ENCODE results near the gene RAD9A. TPM values are rescaled to one million over a fixed set of nuclear protein-coding genes. Genes with fewer than 3 reads are reported as not detected.
A peak's percentile ranks its signal among the peaks of the same experiment; 100 is the strongest.

The RAD9A gene
- total RNA-seq, 1 donor: 7.6 TPM

GRCh38 chr11:67441731-67442351 is 50.1 kb downstream of the RAD9A start:
- Histone ChIP-seq H3K36me3 (ENCODE audit: insufficient read depth, low read length) (peaks cover 13% of the 10 kb centered on the region), H3K79me2 (ENCODE audit: insufficient read depth, low read length) (peaks cover 18% of the 10 kb centered on the region), H2AFZ (ENCODE audit: low read length) (no peak overlapping the region), H3K9me3 (ENCODE audit: low read depth, low read length) (no peaks in the 10 kb centered on the region), H3K4me3 (ENCODE audit: insufficient read depth, low read length) (peak overlapping the region; percentile 92), H3K27me3 (ENCODE audit: insufficient read depth, low read length) (no peaks in the 10 kb centered on the region), H3K4me2 (ENCODE audit: insufficient read depth, low read length) (peak overlapping the region; percentile 86), H4K20me1 (ENCODE audit: insufficient read depth, low read length) (peaks cover 10% of the 10 kb centered on the region), H3K27ac (ENCODE audit: low read depth, low read length) (no peak overlapping the region), H3K4me1 (ENCODE audit: insufficient read depth, low read length) (peaks cover 7% of the 10 kb centered on the region)
- DNase-seq (ENCODE audit: insufficient read length, low spot score, missing footprints): peak; percentile 89
- no peak for TF ChIP-seq CTCF (IDR thresholded peaks at IDR 0.05; ENCODE audit: extremely low read depth, low read depth, low read length)

GRCh38 chr11:67442504-67443404 is 51.0 kb downstream of the RAD9A start:
- H3K36me3 ChIP-seq (ENCODE audit: insufficient read depth, low read length): peaks cover 13% of the 10 kb centered on the region
- H3K9me3 ChIP-seq (ENCODE audit: low read depth, low read length): no peaks in the 10 kb centered on the region
- H4K20me1 ChIP-seq (ENCODE audit: insufficient read depth, low read length): peaks cover 10% of the 10 kb centered on the region
- peaks cover 18% of the 10 kb centered on the region for H3K79me2 ChIP-seq (ENCODE audit: insufficient read depth, low read length)
- DNase-seq (ENCODE audit: insufficient read length, low spot score, missing footprints): peak; percentile 96
- peak overlapping the region; percentile 65 for H3K27ac ChIP-seq (ENCODE audit: low read depth, low read length)
- H3K27me3 ChIP-seq (ENCODE audit: insufficient read depth, low read length): no peaks in the 10 kb centered on the region
- peak overlapping the region; percentile 86 for H3K4me2 ChIP-seq (ENCODE audit: insufficient read depth, low read length)
- no peak for TF ChIP-seq CTCF (IDR thresholded peaks at IDR 0.05; ENCODE audit: extremely low read depth, low read depth, low read length)
- H2AFZ ChIP-seq (ENCODE audit: low read length): no peak overlapping the region
- peak overlapping the region; percentile 92 for H3K4me3 ChIP-seq (ENCODE audit: insufficient read depth, low read length)
- peaks cover 7% of the 10 kb centered on the region for H3K4me1 ChIP-seq (ENCODE audit: insufficient read depth, low read length)

- Histone ChIP-seq H4K20me1 (ENCODE audit: insufficient read depth, low read length) (peaks cover 6% of the 10 kb centered on the region), H3K4me3 (ENCODE audit: insufficient read depth, low read length) (no peak overlapping the region), H3K79me2 (ENCODE audit: insufficient read depth, low read length) (peaks cover 18% of the 10 kb centered on the region), H3K4me1 (ENCODE audit: insufficient read depth, low read length) (peaks cover 7% of the 10 kb centered on the region), H3K36me3 (ENCODE audit: insufficient read depth, low read length) (peaks cover 6% of the 10 kb centered on the region), H3K9me3 (ENCODE audit: low read depth, low read length) (no peaks in the 10 kb centered on the region), H2AFZ (ENCODE audit: low read length) (no peak overlapping the region), H3K27ac (ENCODE audit: low read depth, low read length) (no peak overlapping the region), H3K4me2 (ENCODE audit: insufficient read depth, low read length) (no peak overlapping the region), H3K27me3 (ENCODE audit: insufficient read depth, low read length) (peaks cover 3% of the 10 kb centered on the region)
- no peak for TF ChIP-seq CTCF (IDR thresholded peaks at IDR 0.05; ENCODE audit: extremely low read depth, low read depth, low read length)
- no peak for DNase-seq (ENCODE audit: insufficient read length, low spot score, missing footprints)
Measured at GRCh38 chr11:67445515-67445914, 53.7 kb downstream of the RAD9A start.

Small RNA genes lying within 50 kb of the gene (small RNA-seq; reads per million reads assigned to genes)
- not detected for gene RN7SKP239
- not detected for gene RNU6-1238P

Other genes with a start within 250 kb of the RAD9A start
- 21.4 and 23.6 TPM in 2 replicates for gene GRK2, start 125.5 kb upstream of the RAD9A start, total RNA-seq
- gene ANKRD13D, start 102.7 kb upstream of the RAD9A start, total RNA-seq: 33.0 and 34.4 TPM in 2 replicates
- gene SSH3, start 88.5 kb upstream of the RAD9A start, total RNA-seq: 13.3 and 25.0 TPM in 2 replicates
- gene POLD4, start 38.4 kb upstream of the RAD9A start, total RNA-seq: 43.3 and 59.4 TPM in 2 replicates
- gene CLCF1, start 18.4 kb upstream of the RAD9A start, total RNA-seq: 6.2 and 6.9 TPM in 2 replicates
- gene PPP1CA, start 9.9 kb downstream of the RAD9A start, total RNA-seq: 161 and 169 TPM in 2 replicates
- not detected in 2 replicates for gene TBC1D10C, start 12.1 kb downstream of the RAD9A start, total RNA-seq
- under 0.01 TPM in 2 replicates for gene CARNS1, start 23.7 kb downstream of the RAD9A start, total RNA-seq
- 33.9 and 36.9 TPM in 2 replicates for gene RPS6KB2, start 36.5 kb downstream of the RAD9A start, total RNA-seq
- gene PTPRCAP, start 45.7 kb downstream of the RAD9A start, total RNA-seq: under 0.01 and 0.36 TPM in 2 replicates
- 137 and 140 TPM in 2 replicates for gene CORO1B, start 51.5 kb downstream of the RAD9A start, total RNA-seq
- not detected in 2 replicates for gene GPR152, start 60.7 kb downstream of the RAD9A start, total RNA-seq
- gene CABP4, start 63.4 kb downstream of the RAD9A start, total RNA-seq: not detected in 2 replicates
- gene TMEM134, start 77.3 kb downstream of the RAD9A start, total RNA-seq: 15.6 and 29.3 TPM in 2 replicates
- gene AIP, start 91.0 kb downstream of the RAD9A start, total RNA-seq: 64.2 and 71.3 TPM in 2 replicates
- 13.3 and 14.1 TPM in 2 replicates for gene PITPNM1, start 113.4 kb downstream of the RAD9A start, total RNA-seq
- gene CDK2AP2, start 116.2 kb downstream of the RAD9A start, total RNA-seq: 6.2 and 10.3 TPM in 2 replicates
- not detected in 2 replicates for gene CABP2, start 131.5 kb downstream of the RAD9A start, total RNA-seq
- gene GSTP1, start 191.8 kb downstream of the RAD9A start, total RNA-seq: 361 and 465 TPM in 2 replicates
- gene NDUFV1, start 214.9 kb downstream of the RAD9A start, total RNA-seq: 146 and 158 TPM in 2 replicates
- 4.7 and 5.3 TPM in 2 replicates for gene NUDT8, start 238.0 kb downstream of the RAD9A start, total RNA-seq
- gene TBX10, start 247.8 kb downstream of the RAD9A start, total RNA-seq: not detected in 2 replicates